HepG2 (cell line): Measurements from ENCODE around the gene ORC1. TPM values are rescaled to one million over a fixed set of nuclear protein-coding genes. Genes with fewer than 3 reads are reported as not detected.

ENCODE experiments used
- ETV6 ChIP-seq: sonication (generic); formaldehyde crosslinking; conservative IDR thresholded peaks from 2 replicates; pipeline ENCODE4 v1.4.0; 2020; ENCODE audit warnings: missing genetic modification reagents
- IRF2 ChIP-seq: IDR thresholded peaks from 2 replicates; pipeline ENCODE4 v1.6.1; 2018; ENCODE audit warnings: missing genetic modification reagents, missing compliant biosample characterization
- IRX3 ChIP-seq: sonication (generic); formaldehyde crosslinking; IDR thresholded peaks from 2 replicates; pipeline ENCODE4 v1.8.1; 2023; ENCODE audit warnings: mild to moderate bottlenecking, low read depth, missing genetic modification reagents, borderline replicate concordance
- MED1 ChIP-seq: sonication (generic); formaldehyde crosslinking; IDR thresholded peaks from 2 replicates; pipeline ENCODE4 v1.4.0; 2020; ENCODE audit warnings: missing genetic modification reagents
- MEF2D ChIP-seq: sonication (generic); formaldehyde crosslinking; IDR thresholded peaks from 2 replicates; pipeline ENCODE4 v1.5.1; 2020; ENCODE audit warnings: mild to moderate bottlenecking, missing genetic modification reagents
- MIER3 ChIP-seq: IDR thresholded peaks from 2 replicates; pipeline ENCODE4 v1.6.1; 2016; ENCODE audit warnings: missing compliant biosample characterization, borderline replicate concordance
- MXD4 ChIP-seq: IDR thresholded peaks from 2 replicates; pipeline ENCODE4 v1.6.1; 2016; ENCODE audit warnings: mild to moderate bottlenecking, missing biosample characterization, missing genetic modification reagents
- NFRKB ChIP-seq: fragments of 450-650 bp; IDR thresholded peaks from 2 replicates; pipeline ENCODE4 v1.6.1; 2017
- POLR2AphosphoS5 ChIP-seq: IDR thresholded peaks from 2 replicates; pipeline ENCODE4 v1.6.1; 2012; ENCODE audit warnings: low read depth, low read length
- PRPF4 ChIP-seq: fragments of 200-400 bp; formaldehyde crosslinking; IDR thresholded peaks from 2 replicates; pipeline ENCODE4 v1.6.1; 2016; ENCODE audit warnings: low read length, low read depth; ENCODE audit not compliant: poor library complexity, severe bottlenecking
- SRY ChIP-seq: sonication (generic); formaldehyde crosslinking; IDR thresholded peaks from 2 replicates; pipeline ENCODE4 v1.8.0; 2022; ENCODE audit warnings: mild to moderate bottlenecking, missing genetic modification reagents
- TARDBP ChIP-seq: sonication (generic); formaldehyde crosslinking; IDR thresholded peaks from 2 replicates; pipeline ENCODE4 v1.8.0; 2022; ENCODE audit warnings: mild to moderate bottlenecking, missing genetic modification reagents
- TBL1XR1 ChIP-seq: fragments of 150-350 bp; IDR thresholded peaks from 2 replicates; pipeline ENCODE4 v1.6.1; 2014; ENCODE audit warnings: borderline replicate concordance, low read length; ENCODE audit not compliant: partially characterized antibody
- TBX2 ChIP-seq: sonication (generic); formaldehyde crosslinking; IDR thresholded peaks from 2 replicates; pipeline ENCODE4 v1.5.0; 2020; ENCODE audit warnings: missing genetic modification reagents, mild to moderate bottlenecking, borderline replicate concordance
- ZBTB38 ChIP-seq: sonication (generic); formaldehyde crosslinking; IDR thresholded peaks from 2 replicates; pipeline ENCODE4 v1.5.1; 2020; ENCODE audit warnings: mild to moderate bottlenecking, missing genetic modification reagents
- ZNF180 ChIP-seq: sonication (generic); formaldehyde crosslinking; IDR thresholded peaks from 2 replicates; pipeline ENCODE4 v1.4.0; 2020; ENCODE audit warnings: low read depth, missing genetic modification reagents, borderline replicate concordance
- ZNF263 ChIP-seq: sonication (generic); formaldehyde crosslinking; IDR thresholded peaks from 2 replicates; pipeline ENCODE4 v1.4.0; 2020; ENCODE audit warnings: missing genetic modification reagents
- ZNF446 ChIP-seq: sonication (generic); formaldehyde crosslinking; IDR thresholded peaks from 2 replicates; pipeline ENCODE4 v1.5.0; 2020; ENCODE audit warnings: mild to moderate bottlenecking, missing genetic modification reagents
- polyA plus RNA-seq, 8 experiments: library from polyadenylated mRNA; depleted of rRNA in 3 of 8; stranded (reverse) in 7 of 8; unstranded in 1 of 8; fragments of >200 nt; fragmentation: Illumina TruSeq in 4 of 8; extraction: Trizol in 4 of 8; gene quantifications; 2 replicates each; pipeline versions ENCODE4 v1.2.1 to v1.2.3, GENCODE V29; 2011 to 2016; ENCODE audit warnings: low read depth in 4 of 8, missing spikeins in 1 of 8, mixed read lengths in 1 of 8; ENCODE audit not compliant: insufficient read depth in 1 of 8
- total RNA-seq, 5 experiments: library from RNA; depleted of rRNA; stranded (reverse); fragments of >200 nt; fragmentation: Illumina TruSeq; extraction: Trizol; gene quantifications; 2 replicates each; pipeline ENCODE4 v1.2.3, GENCODE V29; 2016; ENCODE audit warnings: low read depth in 1 of 5
- TF ChIP-seq, protein P1 (sequence below): sonication (generic); formaldehyde crosslinking; IDR thresholded peaks from 2 replicates; pipeline ENCODE4 v1.5.0; 2020; ENCODE audit warnings: mild to moderate bottlenecking, missing genetic modification reagents
- TF ChIP-seq, protein P2 (sequence below), 2 experiments: fragments of 450-650 bp in 1 of 2; sonication (generic) in 1 of 2; formaldehyde crosslinking; IDR thresholded peaks; 2 replicates each; pipeline versions ENCODE4 v1.5.0 to v1.8.0; 2020 to 2022; ENCODE audit warnings: mild to moderate bottlenecking in 1 of 2, missing genetic modification reagents in 1 of 2
- TF ChIP-seq, protein P3 (sequence below): sonication (generic); IDR thresholded peaks from 2 replicates; pipeline ENCODE4 v1.6.1; 2016; ENCODE audit warnings: low read depth, borderline replicate concordance
- TF ChIP-seq, protein P4 (sequence below): sonication (generic); formaldehyde crosslinking; IDR thresholded peaks from 2 replicates; pipeline ENCODE4 v1.4.0; 2020; ENCODE audit warnings: missing genetic modification reagents
- TF ChIP-seq, protein P5 (sequence below): sonication (generic); formaldehyde crosslinking; IDR thresholded peaks from 2 replicates; pipeline ENCODE4 v1.4.0; 2020; ENCODE audit warnings: mild to moderate bottlenecking, missing genetic modification reagents

The ORC1 gene
- total and polyA plus RNA-seq, 2 of the 13 experiments (the other 11 are each of a cell fraction or from before 2014, with no cell fraction given) = 7.0 to 23.5 TPM

DNA sequence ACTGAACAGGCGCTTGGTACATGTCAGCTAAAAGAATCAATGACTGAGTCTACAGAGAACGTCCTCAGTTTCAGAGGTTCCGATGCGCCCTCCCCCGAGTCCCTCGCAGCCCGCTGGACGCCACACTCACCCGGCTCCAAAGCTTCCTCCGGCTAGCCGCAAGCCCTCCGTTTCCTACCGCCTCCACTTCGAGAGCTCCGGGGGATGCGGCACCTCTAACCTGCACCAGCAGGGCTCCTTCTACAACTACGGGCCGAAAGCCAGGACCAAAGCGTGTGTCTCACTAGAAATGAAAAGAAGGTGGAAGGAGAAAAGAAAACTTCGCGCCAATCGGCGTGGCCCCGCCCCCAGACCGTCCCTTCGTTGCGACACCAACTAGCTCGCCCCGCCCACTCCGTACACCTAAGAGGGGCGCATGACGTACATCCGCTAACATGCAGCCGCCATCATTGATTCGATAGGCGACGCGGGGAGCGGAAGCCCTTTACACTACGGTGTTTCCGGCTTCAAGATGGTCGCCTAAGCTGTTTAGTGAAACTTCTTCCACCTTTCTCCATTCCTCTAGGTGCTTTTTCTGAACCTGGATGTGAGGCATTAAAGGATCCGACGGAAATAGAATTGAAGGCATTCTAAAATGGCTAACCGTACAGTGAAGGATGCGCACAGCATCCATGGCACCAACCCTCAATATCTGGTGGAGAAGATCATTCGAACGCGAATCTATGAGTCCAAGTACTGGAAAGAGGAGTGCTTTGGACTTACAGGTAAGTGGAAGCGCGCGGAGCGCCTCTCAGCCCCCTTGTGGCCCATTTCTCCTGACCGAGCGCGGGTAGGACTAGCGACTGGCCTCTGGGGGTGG is at the start of gene ORC1, which contains the start of gene PRPF38A (continued):
- TF ChIP-seq MEF2D (CRISPR knock-in tag) (peak; percentile 26; the same call in 1 of the 2 replicates), TBL1XR1 (no peak), ZNF180 (CRISPR knock-in tag) (peak; percentile 67; the same call in 1 of the 2 replicates), NFRKB (peak; percentile 47; the same call in 1 of the 2 replicates), TBX2 (CRISPR knock-in tag) (peak; percentile 71; the same call in 1 of the 2 replicates), MIER3 (peak; percentile 63; the same call in 1 of the 2 replicates), ZNF446 (no peak), PRPF4 (no peak), ETV6 (no peak), SRY (0 out of 2 replicates have a peak, but pooled peaks have one; percentile 52), TARDBP (CRISPR knock-in tag) (peak; percentile 44; the same call in 1 of the 2 replicates), MXD4 (CRISPR knock-in tag) (peak; percentile 64), ZBTB38 (CRISPR knock-in tag) (peak; percentile 70; the same call in 1 of the 2 replicates), ZNF263 (CRISPR knock-in tag) (no peak), IRF2 (CRISPR knock-in tag) (peak; percentile 88), MED1 (CRISPR knock-in tag) (peak; percentile 34; the same call in 1 of the 2 replicates), POLR2AphosphoS5 (peak; percentile 96), IRX3 (CRISPR knock-in tag) (no peak)
- TF ChIP-seq, protein P1, sequence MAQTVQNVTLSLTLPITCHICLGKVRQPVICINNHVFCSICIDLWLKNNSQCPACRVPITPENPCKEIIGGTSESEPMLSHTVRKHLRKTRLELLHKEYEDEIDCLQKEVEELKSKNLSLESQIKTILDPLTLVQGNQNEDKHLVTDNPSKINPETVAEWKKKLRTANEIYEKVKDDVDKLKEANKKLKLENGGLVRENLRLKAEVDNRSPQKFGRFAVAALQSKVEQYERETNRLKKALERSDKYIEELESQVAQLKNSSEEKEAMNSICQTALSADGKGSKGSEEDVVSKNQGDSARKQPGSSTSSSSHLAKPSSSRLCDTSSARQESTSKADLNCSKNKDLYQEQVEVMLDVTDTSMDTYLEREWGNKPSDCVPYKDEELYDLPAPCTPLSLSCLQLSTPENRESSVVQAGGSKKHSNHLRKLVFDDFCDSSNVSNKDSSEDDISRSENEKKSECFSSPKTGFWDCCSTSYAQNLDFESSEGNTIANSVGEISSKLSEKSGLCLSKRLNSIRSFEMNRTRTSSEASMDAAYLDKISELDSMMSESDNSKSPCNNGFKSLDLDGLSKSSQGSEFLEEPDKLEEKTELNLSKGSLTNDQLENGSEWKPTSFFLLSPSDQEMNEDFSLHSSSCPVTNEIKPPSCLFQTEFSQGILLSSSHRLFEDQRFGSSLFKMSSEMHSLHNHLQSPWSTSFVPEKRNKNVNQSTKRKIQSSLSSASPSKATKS (CRISPR knock-in tag) = no peak
- TF ChIP-seq, protein P2, sequence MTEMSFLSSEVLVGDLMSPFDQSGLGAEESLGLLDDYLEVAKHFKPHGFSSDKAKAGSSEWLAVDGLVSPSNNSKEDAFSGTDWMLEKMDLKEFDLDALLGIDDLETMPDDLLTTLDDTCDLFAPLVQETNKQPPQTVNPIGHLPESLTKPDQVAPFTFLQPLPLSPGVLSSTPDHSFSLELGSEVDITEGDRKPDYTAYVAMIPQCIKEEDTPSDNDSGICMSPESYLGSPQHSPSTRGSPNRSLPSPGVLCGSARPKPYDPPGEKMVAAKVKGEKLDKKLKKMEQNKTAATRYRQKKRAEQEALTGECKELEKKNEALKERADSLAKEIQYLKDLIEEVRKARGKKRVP (CRISPR knock-in tag; IDR thresholded peaks at IDR 0.05) = peak in 1 of 2 experiments; percentile 43; a peak in 1 of 4 replicates
- TF ChIP-seq, protein P3, sequence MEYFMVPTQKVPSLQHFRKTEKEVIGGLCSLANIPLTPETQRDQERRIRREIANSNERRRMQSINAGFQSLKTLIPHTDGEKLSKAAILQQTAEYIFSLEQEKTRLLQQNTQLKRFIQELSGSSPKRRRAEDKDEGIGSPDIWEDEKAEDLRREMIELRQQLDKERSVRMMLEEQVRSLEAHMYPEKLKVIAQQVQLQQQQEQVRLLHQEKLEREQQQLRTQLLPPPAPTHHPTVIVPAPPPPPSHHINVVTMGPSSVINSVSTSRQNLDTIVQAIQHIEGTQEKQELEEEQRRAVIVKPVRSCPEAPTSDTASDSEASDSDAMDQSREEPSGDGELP = no peak
- TF ChIP-seq, protein P4, sequence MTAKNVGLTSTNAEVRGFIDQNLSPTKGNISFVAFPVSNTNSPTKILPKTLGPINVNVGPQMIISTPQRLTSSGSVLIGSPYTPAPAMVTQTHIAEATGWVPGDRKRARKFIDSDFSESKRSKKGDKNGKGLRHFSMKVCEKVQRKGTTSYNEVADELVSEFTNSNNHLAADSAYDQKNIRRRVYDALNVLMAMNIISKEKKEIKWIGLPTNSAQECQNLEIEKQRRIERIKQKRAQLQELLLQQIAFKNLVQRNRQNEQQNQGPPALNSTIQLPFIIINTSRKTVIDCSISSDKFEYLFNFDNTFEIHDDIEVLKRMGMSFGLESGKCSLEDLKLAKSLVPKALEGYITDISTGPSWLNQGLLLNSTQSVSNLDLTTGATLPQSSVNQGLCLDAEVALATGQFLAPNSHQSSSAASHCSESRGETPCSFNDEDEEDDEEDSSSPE (CRISPR knock-in tag) = peak; percentile 94
- TF ChIP-seq, protein P5, sequence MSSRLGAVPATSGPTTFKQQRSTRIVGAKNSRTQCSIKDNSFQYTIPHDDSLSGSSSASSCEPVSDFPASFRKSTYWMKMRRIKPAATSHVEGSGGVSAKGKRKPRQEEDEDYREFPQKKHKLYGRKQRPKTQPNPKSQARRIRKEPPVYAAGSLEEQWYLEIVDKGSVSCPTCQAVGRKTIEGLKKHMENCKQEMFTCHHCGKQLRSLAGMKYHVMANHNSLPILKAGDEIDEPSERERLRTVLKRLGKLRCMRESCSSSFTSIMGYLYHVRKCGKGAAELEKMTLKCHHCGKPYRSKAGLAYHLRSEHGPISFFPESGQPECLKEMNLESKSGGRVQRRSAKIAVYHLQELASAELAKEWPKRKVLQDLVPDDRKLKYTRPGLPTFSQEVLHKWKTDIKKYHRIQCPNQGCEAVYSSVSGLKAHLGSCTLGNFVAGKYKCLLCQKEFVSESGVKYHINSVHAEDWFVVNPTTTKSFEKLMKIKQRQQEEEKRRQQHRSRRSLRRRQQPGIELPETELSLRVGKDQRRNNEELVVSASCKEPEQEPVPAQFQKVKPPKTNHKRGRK = no peak
